Astrocyte of the spinal cord (primary cell): ENCODE results near the gene PRSS38.
A peak's percentile ranks its signal among the peaks of the same experiment; 100 is the strongest.

Experiments used
- DNase-seq: peaks from one replicate; pipeline ENCODE4 v3.0.0; 2011; ENCODE audit warnings: low read depth, low spot score
- H3K4me3 ChIP-seq: 2 replicates; pipeline ENCODE4 v1.5.1; 2011; ENCODE audit warnings: low read depth, mild to moderate bottlenecking, low read length, moderate library complexity
- in situ Hi-C: cut with HindIII; loops from 2 replicates; pipeline ENCODE4 v1.10.0; 2017; ENCODE audit warnings: low sequenced_read_pairs
- TF ChIP-seq, protein P1 (sequence below): IDR thresholded peaks from 2 replicates; pipeline ENCODE4 v1.5.1; 2012; ENCODE audit warnings: low read depth, mild to moderate bottlenecking, low read length, inconsistent platforms

Gene PRSS38

DNA sequence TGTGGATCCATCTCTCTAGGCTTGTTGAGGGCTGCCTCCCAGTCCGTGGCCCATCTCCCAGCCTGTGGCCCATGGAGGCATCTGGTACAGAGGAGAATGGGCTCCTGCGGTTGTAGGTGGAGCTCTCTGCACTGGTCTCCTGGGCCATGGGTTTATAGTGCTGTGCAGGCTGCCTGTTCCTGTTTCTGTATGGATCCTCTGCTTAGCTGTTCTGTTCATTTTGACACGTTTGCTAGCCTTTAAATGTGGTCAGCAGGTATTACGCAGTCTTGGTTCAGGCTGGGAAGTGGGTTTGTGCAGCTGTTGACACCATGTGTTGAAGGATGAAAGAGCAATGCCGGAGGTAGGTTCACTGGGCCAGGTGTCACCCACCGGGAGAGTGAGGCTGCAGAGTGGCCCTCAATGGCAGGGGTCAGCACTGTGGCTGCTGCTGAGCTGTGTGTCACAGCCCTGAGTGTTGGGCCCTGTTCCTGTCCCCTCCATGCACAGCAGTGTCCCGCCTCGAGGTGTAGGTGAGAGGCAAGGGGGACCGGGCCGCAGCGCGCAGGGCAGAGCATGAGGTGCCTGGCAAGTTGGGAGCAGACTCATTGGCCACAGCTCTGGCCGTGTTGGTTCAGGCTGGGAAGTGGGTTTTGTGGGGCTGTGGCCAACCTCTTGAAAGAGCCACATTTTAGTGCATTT is 41.3 kb upstream of the PRSS38 start:
- in situ Hi-C loops: no loop called here
- TF ChIP-seq, protein P1, sequence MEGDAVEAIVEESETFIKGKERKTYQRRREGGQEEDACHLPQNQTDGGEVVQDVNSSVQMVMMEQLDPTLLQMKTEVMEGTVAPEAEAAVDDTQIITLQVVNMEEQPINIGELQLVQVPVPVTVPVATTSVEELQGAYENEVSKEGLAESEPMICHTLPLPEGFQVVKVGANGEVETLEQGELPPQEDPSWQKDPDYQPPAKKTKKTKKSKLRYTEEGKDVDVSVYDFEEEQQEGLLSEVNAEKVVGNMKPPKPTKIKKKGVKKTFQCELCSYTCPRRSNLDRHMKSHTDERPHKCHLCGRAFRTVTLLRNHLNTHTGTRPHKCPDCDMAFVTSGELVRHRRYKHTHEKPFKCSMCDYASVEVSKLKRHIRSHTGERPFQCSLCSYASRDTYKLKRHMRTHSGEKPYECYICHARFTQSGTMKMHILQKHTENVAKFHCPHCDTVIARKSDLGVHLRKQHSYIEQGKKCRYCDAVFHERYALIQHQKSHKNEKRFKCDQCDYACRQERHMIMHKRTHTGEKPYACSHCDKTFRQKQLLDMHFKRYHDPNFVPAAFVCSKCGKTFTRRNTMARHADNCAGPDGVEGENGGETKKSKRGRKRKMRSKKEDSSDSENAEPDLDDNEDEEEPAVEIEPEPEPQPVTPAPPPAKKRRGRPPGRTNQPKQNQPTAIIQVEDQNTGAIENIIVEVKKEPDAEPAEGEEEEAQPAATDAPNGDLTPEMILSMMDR: no peak
- no peak overlapping the region for H3K4me3 ChIP-seq
- DNase-seq: no peak

DNA sequence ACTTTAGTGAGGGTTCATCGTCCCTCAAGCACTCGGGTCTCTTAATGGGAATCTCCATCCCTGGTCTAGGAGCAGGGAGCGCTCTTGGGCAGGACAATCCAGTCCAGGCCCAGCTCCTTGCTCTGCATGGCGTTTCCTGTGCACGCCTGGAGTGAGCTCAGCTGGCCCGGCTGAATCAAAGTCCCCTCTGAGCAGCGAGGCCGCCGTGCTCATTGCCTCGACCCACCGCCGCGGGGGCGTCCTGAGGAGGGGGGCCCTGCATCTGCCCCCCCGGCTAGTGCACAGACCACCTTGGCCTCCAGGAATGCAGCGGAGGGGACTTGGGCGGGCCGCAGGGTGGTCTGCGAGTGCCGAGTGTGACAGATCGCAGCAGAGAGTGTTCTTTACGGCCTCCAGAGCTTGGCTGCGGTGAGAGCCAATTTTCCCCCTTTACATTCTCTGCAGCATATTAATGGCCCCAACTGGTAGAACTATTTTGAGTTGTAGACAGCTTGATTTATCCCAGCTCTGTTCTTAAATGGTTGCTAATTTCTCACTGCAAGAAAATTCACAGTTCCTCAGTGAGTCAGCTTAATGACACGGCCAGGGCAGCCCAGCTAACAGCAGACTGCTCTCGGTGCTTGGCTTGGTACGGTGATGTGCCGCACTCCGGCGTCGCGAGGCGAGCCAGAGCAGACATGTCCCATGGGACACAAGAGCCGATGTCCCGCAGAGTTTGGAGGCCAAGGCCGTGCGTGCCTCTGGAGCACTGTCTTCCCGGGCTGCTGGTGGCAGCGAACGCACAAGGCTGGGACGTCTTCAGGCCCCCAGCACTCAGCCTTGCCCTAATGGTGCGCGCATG is 40.4 kb upstream of the PRSS38 start:
- DNase-seq: peak; percentile 74
- H3K4me3 ChIP-seq: no peak overlapping the region
- in situ Hi-C loops: no loop called here
- TF ChIP-seq, protein P1: no peak

DNA sequence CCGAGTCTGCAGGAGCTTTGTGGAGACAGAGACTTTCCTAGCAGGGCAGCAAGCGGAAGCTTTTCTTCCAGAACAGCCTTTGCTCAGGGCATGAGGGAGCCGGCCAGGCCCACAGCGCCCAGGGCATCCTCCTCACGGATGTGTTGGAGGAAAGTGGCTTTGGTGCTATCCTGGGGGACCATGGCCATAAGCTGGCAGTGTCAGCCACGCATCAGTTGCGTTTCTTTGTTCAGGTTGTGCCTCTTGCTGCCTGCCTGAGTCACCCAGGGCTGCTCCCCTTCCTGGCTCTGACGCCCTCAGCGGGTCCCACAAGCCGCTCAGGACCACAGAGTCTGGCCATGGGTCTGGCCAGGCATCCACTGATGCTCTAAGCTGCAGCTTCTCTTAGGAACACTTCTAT is 39.6 kb upstream of the PRSS38 start:
- in situ Hi-C loops: no loop called here
- H3K4me3 ChIP-seq: no peak overlapping the region
- TF ChIP-seq, protein P1: no peak
- DNase-seq: peak; percentile 47

DNA sequence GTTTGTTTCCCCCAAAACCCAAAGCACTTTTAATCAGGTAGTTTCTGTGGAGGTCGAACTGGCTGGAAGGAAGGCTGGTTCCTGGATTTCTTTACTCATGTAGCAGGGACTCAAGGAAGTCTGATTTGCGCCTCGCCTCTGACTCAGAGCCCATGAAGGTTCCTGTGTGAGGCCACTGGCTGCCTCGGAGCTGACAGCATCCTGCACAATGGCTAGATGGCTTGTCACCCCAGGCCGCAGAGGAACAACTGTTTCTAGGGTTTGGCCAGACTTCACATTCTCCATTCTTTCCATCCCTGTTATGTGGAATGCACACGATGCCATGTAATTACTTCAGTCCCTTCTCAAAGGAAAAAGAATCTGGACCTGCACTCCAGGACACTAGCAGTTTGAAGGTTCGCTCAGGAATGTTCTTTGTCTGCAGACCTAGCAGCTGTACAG is 39.1 kb upstream of the PRSS38 start:
- in situ Hi-C loops: no loop called here
- H3K4me3 ChIP-seq: no peak overlapping the region
- TF ChIP-seq, protein P1: no peak
- peak; percentile 92 for DNase-seq

DNA sequence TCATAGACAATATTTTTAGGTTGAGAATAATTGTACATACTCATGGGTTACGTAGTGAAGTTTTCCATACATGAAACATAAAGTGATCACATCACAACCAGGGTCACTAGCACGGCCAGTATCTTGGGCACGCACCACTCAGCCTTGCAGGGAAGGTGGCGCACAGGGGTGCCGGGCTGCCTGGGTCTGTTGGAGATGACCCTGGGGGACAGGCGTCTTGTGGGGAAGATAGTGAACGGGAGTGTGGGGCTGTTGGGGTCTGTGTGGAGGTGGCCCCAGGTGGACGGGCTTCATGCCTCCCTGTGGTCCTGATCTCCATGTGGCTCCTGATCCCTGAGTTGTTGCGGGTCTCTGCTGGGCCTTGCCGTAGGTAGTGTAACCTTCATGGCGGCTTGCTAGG is 38.3 kb upstream of the PRSS38 start:
- H3K4me3 ChIP-seq: no peak overlapping the region
- TF ChIP-seq, protein P1: no peak
- in situ Hi-C loops: no loop called here
- no peak for DNase-seq

DNA sequence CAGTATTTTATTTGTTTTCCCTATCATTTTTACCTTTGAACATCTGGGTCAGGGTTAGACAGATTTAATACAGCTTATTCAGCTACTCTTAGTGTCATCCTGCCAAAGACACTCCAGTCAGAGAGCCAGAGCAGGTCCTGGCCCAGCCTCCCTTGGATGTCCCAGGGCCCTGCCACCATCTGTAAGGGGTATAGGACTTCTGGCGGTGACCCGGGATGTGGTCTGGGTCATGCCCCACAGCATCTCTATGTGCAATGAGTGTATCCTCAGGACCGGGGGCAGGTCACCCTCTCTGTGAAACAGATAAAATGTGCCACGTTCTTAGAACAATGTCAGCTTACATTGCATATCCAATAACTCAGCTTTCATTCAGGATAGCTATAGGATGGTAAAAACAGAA is 37.8 kb upstream of the PRSS38 start:
- H3K4me3 ChIP-seq: no peak overlapping the region
- TF ChIP-seq, protein P1: no peak
- no peak for DNase-seq
- in situ Hi-C loops: no loop called here
